Measurements from ENCODE around the gene FAM227B.
"Not testable (repeated sequence)": the region's sequence is repeated elsewhere in the genome, so short reads cannot be mapped to it uniquely, and the experiment has no call there.

Gene FAM227B

GRCh38 chr15:49620658-49621368, at the start of gene FAM227B, which contains the start of gene DTWD1:
Gene FAM227B, minus strand, starts transcription at chr15:49620818. Its CDS starts 5,647 bp downstream, at chr15:49615171.
Gene DTWD1, plus strand, starts transcription at chr15:49621048. Its CDS starts 4,120 bp downstream, at chr15:49625168.
- peak; percentile 95 for DNase-seq (ENCODE audit: low spot score)

- DNase-seq (ENCODE audit: low spot score) = no peak
These were observed 48.7 kb upstream of the FAM227B start for GRCh38 chr15:49669288-49669687.

DNA sequence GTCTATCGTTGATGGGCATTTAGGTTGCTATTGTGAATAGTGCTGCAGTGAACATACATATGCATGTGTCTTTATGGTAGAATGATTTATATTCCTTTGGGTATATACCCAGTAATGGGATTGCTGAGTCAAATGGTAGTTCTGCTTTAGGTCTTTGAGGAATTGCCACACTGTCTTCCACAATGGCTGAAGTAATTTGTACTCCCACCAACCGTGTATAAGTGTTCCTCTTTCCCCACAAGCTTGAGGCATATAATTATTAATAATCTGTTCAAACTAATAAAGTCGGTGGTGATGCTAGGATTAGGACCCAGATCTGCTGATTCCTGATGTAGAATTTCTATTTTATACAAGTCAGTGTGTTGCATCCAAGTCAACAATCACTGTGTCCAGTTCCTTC, 45.9 kb upstream of the FAM227B start:
- not testable (repeated sequence) for DNase-seq (ENCODE audit: low spot score)

DNA sequence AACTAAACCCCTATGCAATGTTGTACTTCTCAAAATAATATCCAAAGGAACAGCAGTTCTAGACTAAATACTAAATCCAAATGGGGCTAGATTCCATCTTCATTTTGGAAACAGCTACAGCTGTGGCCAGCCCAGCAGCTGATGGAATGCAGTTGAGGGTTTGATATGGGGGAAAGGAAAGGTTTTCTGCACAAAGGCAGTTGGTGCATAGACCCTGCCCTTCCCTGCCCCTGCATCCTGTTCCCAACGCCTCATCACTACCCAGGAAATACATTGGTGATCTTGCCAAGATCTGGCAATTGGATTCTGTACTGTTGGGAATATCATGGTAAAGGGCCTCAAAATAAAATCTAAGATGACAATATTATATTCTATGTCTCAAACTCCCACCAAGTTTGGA, 44.1 kb upstream of the FAM227B start:
- no peak for DNase-seq (ENCODE audit: low spot score)

- no peak for DNase-seq (ENCODE audit: low spot score)
These were observed 36.1 kb upstream of the FAM227B start for GRCh38 chr15:49656734-49657133.

GRCh38 chr15:49652922-49653321, 32.3 kb upstream of the FAM227B start:
- no peak for DNase-seq (ENCODE audit: low spot score)

DNA sequence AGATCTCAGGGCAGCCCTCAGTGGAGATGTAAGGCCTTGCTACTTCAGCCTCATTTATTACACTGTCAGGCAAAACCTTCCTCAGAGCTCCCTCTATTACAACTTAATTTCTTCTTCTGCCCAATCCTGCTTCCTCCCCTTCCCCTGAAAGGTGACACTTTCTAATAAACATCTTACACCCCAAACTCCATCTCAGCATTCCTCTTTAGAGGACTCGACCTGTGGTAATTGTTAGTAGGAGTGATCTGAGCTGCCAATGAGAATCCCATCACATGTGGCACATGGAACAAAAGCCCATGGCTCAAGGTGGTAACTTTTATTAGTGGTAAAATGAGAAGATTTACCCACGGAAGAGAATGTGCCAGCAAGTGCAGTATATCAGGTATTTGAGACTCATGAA, 30.1 kb upstream of the FAM227B start:
- no peak for DNase-seq (ENCODE audit: low spot score)

- DNase-seq (ENCODE audit: low spot score) = no peak
These were observed 29.4 kb upstream of the FAM227B start for GRCh38 chr15:49649987-49650386.

GRCh38 chr15:49646891-49647290, 26.3 kb upstream of the FAM227B start:
- DNase-seq (ENCODE audit: low spot score) = no peak

DNA sequence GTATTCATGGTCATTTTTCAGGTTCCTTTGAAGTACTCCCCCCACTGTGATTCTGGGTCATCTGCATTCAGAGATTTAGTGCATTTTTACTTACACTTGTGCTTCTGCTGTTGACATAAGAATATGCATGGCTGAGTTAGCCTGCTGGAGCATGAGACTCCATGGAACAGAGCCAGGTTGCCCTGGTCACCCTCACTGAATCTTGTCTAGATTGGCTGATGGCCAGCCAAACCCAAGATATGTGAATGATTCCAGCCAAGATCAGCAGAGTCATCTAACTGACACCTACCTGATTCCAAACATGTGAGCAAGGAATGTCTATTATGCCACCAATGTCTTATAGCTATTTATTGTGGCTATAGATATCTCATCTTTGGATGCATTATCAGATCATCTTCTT, 25.3 kb upstream of the FAM227B start:
- peak; percentile 21 for DNase-seq (ENCODE audit: low spot score)

GRCh38 chr15:49645277-49645676, 24.7 kb upstream of the FAM227B start:
- DNase-seq (ENCODE audit: low spot score) = no peak

DNA sequence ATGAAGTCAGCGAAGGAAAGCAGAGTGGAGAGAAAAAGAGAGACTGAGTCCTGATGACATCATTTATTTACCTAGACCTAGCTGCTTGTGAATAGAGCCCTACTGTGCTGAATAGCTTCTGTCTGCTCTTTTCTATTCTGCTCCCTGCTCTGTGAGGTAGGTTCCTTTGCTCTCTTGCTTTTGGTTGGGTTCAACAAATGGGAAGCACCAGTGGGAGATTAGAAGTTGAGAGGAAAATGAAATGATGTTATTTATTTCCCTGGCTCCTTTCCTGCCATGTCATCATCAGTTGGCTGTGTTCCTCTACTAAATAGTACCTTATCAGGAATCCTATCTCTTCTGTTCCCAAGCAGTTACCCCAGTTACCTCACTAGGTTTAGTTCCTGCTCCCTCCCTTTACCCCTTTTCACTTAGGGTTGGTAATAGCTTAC, 23.8 kb upstream of the FAM227B start:
- no peak for DNase-seq (ENCODE audit: low spot score)

DNA sequence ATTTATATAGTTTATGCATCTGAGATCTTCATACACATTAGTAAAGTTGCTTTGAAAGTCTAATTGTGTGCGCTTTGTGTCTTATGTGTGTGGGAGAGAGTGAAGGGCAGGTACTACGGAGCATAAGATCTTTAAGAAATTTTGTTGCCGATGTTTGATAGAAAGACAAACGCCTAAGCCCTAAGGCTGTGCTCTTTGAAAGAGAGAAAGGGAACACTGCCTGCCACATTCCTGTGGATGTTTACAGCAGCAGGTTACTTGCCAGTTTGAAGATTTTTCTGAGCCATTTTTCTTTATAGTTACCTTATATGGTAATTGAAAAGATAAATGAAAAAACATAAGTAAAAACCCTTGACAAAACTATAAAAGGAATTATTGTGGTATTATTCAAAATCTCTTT, 17.2 kb upstream of the FAM227B start:
- no peak for DNase-seq (ENCODE audit: low spot score)

- no peak for DNase-seq (ENCODE audit: low spot score)
These were observed 7.8 kb upstream of the FAM227B start for GRCh38 chr15:49628379-49628778.

DNA sequence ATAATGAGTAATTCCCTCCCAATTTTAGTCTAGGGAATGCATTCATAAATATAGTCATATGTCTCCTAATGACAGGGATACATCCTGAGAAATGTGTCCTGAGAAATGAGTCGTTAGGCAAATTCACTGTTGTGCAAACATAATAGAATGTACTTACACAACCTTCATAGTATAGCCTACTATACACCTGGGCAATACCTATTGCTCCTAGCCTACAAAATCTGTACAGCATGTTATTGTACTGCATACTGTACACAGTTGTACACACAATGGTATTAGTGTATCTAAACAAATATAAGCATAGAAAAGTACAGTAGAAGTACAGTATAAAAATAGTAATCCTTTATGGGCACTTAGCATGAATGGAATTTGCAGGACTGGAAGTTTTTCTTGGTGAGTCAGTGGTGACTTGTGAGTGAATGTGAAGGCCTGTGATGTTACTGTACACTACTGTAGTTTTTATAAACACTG, 6.8 kb upstream of the FAM227B start:
- DNase-seq (ENCODE audit: low spot score) = no peak

DNA sequence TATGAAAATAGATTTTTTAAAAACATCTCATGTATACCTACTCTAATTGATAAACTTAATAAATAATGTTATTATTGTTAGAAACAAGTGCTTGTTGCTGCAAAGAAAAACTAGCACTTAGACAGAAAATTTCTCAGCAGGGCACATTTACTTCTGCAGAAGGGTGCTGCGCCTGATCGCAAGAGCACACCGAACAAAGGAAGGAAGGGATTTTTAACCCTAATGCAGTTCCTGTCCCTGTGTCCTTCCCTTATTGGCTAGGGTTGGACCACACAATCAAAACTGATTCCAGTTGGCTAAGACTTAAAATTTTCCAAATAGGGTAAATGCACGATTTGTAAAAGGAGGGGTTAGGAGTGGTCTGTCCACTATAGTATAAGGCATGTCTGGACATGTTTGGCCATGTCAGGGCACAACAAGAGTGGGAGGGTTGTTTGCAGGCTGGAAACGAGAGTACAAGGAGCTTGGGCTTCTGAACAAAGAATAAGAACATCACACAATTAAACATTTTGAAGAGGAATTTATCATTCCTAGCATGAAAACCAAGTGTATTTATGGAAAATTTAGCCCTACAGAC, 4.9 kb upstream of the FAM227B start:
- no peak for DNase-seq (ENCODE audit: low spot score)

- DNase-seq (ENCODE audit: low spot score) = no peak
These were observed 3.4 kb upstream of the FAM227B start for GRCh38 chr15:49624056-49624455.

GRCh38 chr15:49622561-49622960, 1.9 kb upstream of the FAM227B start:
- DNase-seq (ENCODE audit: low spot score) = no peak

DNA sequence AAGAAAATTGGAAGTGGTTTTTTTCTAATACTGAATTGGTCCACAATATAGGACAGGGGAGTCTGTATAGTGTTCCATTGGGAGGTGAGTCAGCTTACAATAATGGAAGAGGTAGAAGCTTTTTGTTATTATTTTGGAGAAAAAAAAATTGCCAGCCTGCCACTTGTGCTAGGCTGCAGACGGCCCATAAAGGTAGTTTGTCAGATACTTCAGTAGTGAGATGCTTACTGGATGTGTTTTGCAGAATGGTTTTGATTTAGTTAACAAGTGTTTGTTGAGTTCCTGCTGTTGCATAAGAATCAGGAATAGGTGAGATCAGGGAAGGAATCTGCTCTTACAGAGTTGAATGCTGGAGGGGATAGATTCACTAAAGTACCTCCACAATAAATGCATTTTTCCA, 1.3 kb upstream of the FAM227B start:
- DNase-seq (ENCODE audit: low spot score) = peak; percentile 11

GRCh38 chr15:49621401-49621811, 788 bp upstream of the FAM227B start:
- peak; percentile 24 for DNase-seq (ENCODE audit: low spot score)

DNA sequence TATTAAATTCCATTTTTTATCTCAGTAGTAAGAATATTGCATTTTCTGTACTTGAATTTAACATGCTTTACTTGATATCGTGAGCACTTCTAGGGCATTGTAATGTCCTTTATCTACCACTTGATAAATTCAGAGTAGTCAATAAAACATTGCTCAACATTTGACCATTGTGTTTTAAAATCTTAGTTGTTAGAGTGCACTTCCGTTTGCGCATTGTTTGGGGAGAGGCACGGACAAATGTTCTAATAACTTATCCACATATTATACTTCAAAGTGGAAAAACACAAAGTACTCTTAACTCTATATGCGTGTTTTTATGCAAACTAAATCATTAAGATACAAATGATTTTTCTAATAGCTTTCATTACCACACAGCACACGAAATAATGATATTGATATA, 419 bp downstream of the FAM227B start:
- DNase-seq (ENCODE audit: low spot score) = peak; percentile 17

- no peak for DNase-seq (ENCODE audit: low spot score)
These were observed 1.4 kb downstream of the FAM227B start for GRCh38 chr15:49619226-49619625.

GRCh38 chr15:49612240-49612639, 8.4 kb downstream of the FAM227B start:
- DNase-seq (ENCODE audit: low spot score) = not testable (repeated sequence)

All from cerebellar cortex (tissue), 1 donor.